ENCODE results near the gene PUS1. TPM values are rescaled to one million over a fixed set of nuclear protein-coding genes. Genes with fewer than 3 reads are reported as not detected.

PUS1 gene
- 4.8 and 8.3 TPM in 2 replicates for total RNA-seq

DNA sequence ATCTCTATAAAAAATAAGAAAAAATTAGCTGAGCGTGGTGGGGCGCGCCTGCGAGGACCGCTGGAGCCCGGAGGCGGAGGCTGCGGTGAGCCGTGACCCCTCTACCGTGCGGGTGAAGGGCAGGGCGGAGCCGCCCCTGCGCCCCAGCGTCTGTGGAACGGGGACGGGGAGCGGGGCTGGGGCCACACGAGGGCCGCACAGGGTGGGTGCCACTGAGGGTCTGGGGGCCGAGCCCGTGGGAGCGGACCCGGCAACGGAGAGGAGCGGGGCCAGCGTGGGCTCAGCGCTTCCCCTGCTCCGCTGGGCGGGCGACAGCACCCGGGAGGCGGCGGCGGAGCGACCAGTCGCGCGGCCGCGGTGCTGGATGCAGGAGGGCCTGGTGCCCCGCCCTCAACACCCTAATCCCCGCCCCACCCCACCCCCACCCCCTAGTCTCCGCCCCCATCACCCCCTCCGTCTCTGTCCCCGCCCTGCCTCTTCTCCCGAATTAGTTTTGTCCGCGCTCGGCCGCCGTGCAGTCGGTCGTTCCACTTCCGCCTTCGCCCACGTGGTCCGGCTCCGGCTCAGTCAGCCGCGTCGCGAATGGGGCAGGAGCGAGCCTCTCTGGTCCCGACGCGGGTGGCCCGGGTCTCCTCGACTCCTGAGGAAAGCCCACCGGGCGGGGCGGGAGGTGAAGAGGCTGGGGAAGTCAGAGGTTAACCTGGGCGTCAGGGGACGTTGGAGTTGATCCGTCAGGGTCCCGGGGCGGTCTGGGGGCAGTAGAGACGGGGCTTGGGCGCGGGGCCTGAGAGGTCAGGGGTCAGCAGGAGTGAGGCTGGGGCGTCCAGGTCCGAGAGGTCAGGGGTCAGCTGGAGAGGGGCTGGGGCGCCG is at the start of gene PUS1:
PUS1 (plus strand) TSS at position 566 of the 870 bp plus-strand sequence. CDS start 447 bp downstream, outside the sequence.

DNA sequence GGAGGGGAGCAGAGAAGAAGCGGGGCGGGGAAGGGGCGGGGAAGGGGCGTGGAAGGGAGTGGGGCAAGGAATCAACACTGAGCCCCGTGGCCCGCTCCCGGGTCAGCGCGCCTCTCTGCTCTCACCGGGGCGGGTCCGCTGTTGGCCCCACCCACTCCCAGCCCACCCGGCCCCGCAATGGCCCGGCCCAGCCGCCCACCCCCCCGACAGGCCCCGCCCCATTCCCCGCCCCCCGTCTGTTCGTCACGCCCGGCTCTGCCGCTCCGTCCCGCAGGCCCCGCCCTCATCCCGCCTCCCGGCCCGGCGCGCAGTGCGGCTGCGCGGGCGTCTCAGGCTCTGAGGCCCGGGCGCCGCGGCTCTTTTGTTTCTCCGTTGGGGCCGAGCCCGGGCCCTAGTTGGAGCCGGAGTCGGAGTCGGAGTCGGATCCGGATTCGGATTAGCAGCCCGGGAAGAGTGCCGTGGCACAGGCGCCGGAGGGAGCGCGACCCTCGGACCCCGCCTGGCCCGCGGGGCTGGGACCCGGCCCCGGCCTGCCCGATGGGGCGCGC is 34.7 kb upstream of the PUS1 start, which contains the start of gene ULK1:
ULK1 (plus strand) TSS at position 310 of the 548 bp plus-strand sequence. CDS start 380 bp downstream, outside the sequence.

DNA sequence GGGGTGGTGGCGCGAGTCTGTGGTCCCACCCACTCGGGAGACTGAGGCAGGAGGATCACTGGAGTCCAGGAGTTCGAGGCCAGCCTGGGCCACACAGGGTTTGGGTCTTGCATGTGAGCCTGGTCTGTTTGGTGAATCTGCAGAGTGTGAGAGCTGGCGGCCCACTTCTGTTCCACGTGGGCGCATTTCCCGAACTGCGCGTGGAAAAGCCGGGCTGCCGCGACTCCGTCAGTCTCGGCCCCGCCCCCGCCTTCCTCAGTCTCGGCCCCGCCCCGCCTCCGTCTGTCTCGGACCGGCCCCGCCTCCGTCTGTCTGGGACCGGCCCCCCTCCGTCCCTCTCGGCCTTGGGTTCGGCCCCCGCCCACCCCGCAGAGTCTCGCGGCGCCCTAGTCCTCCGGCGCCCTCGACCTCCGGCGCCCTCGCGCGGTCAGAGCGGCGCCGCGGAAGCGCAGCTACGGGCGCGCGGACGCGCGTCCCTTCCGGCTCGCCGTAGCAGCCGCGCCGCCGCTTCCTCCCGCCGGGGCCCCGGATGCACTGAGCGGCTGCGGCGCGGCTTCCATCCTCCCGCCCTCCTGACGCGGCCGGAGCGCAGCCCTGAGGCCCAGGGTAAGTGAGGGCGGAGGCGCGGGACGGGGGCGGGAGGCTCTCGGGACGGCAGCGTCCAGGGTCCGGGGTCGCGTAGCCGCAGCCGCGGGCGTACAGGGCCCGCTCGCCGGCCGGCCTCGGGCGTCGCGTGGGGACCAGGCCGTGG is 20.5 kb downstream of the PUS1 start, which contains the start of gene EP400:
EP400 (plus strand) TSS at position 512 of the 751 bp plus-strand sequence. CDS start 10,678 bp downstream, outside the sequence.

Other genes with a start within 250 kb of the PUS1 start
- 16.7 and 18.3 TPM in 2 replicates for gene SFSWAP, start 218.2 kb upstream of the PUS1 start, total RNA-seq
- gene MMP17, start 100.9 kb upstream of the PUS1 start, total RNA-seq = 7.9 and 10.5 TPM in 2 replicates
- gene ULK1, start 34.7 kb upstream of the PUS1 start, total RNA-seq = 6.3 and 7.4 TPM in 2 replicates
- gene EP400, start 20.7 kb downstream of the PUS1 start, total RNA-seq = 7.2 and 9.6 TPM in 2 replicates
- gene DDX51, start 215.0 kb downstream of the PUS1 start, total RNA-seq = 5.6 and 6.4 TPM in 2 replicates
- 6.5 and 10.1 TPM in 2 replicates for gene NOC4L, start 215.2 kb downstream of the PUS1 start, total RNA-seq